ENCODE measurements around the gene SSR3. TPM values are rescaled to one million over a fixed set of nuclear protein-coding genes. Genes with fewer than 3 reads are reported as not detected.

The SSR3 gene
- total RNA-seq, 4 donors from 2014 or later: 27.5 to 72.9 (median 44.4) TPM

DNA sequence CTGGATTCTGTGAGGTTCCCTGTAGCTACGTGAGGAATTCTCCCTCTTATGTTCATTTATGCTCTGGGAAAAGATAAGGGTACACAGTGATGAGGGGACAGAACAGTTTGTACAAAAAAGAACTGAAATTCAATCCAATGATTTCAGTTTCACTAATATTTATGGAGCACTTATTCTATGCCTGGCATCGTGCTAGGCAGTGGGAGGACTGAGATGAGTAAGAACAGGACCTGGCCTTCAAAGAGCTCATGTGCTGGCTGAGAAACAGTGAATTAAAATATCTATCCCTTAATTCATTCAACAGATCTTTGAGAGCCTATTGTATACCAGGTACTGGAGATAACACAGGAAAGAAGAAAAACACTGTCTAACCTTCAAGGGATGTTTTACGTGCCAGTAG, 22.2 kb downstream of the SSR3 start:
- intact Hi-C loops (cut with DNase I; ENCODE audit: low total_unique reads): no loop called here
- no peak for DNase-seq (ENCODE audit: low spot score in 2 of 2)
- H3K4me3 ChIP-seq (ENCODE audit: low read depth, poor library complexity, severe bottlenecking): no peak overlapping the region
- TF ChIP-seq CTCF (IDR thresholded peaks at IDR 0.05): no peak
- TF ChIP-seq POLR2A (IDR thresholded peaks at IDR 0.05): no peak
- 60 to 74% methylated on average over 3 of the region's 3 CpGs for WGBS, 2 donors

- 87 to 95% methylated on average over 5 of the region's 5 CpGs for WGBS, 2 donors
- intact Hi-C loops (cut with DNase I; ENCODE audit: low total_unique reads): no loop called here
- no peak for DNase-seq (ENCODE audit: low spot score in 2 of 2)
Observed at GRCh38 chr3:156530980-156531379, 23.9 kb downstream of the SSR3 start.

GRCh38 chr3:156527060-156527459, 27.9 kb downstream of the SSR3 start:
- no peak for DNase-seq (ENCODE audit: low spot score in 2 of 2)
- WGBS, 2 donors: 36 to 100% methylated on average over 1 of the region's 1 CpG
- TF ChIP-seq POLR2A (IDR thresholded peaks at IDR 0.05): no peak
- no peak for TF ChIP-seq CTCF (IDR thresholded peaks at IDR 0.05)
- intact Hi-C loops (cut with DNase I; ENCODE audit: low total_unique reads): no loop called here
- no peak overlapping the region for H3K4me3 ChIP-seq (ENCODE audit: low read depth, poor library complexity, severe bottlenecking)

More at GRCh38 chr3:156530980-156531379, 23.9 kb downstream of the SSR3 start:
- no peak for TF ChIP-seq POLR2A (IDR thresholded peaks at IDR 0.05)
- no peak for TF ChIP-seq CTCF (IDR thresholded peaks at IDR 0.05)
- no peak overlapping the region for H3K4me3 ChIP-seq (ENCODE audit: low read depth, poor library complexity, severe bottlenecking)

DNA sequence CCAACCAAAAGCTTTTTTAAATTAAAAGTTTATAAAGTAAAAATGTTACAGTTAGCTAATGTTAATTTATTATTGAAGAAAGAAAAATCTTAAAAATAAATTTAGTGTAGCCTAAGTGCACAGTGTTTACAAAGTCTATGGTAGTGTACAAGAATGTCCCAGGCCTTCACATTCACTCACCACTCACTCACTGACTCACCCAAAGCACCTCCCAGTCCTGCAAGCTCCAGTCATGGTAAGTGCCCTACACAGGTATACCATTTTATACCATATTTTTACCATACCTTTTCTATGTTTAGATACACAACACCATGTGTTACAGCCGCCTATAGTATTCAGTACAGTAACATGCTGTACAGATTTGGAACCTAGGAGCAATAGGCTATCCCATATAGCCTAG, 29.1 kb downstream of the SSR3 start:
- 100% methylated on average over 1 of the region's 1 CpG for WGBS, 2 donors
- intact Hi-C loops (cut with DNase I; ENCODE audit: low total_unique reads): no loop called here
- H3K4me3 ChIP-seq (ENCODE audit: low read depth, poor library complexity, severe bottlenecking): no peak overlapping the region
- TF ChIP-seq CTCF (IDR thresholded peaks at IDR 0.05) (no peak), POLR2A (IDR thresholded peaks at IDR 0.05) (no peak)
- no peak for DNase-seq (ENCODE audit: low spot score in 2 of 2)

DNA sequence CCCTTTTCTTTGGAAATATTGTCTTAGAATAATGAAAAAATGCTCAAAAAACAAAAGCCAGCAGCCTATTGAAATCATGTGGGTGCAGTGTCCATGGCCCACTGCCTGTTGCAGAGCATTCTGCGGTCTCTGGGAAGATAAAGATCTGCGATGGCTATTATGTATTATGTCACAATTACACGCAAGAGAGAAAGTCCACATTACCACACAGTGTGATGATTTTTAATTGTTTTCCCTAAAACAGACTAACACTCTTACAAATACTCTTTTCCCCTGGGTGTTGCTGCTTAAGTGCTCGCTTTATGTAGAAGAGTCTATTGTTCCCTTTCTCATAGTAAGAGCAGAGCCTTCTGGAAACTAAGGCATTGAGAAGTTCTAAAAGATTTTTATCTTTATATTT, 32.2 kb downstream of the SSR3 start:
- no peak for DNase-seq (ENCODE audit: low spot score in 2 of 2)
- TF ChIP-seq POLR2A (IDR thresholded peaks at IDR 0.05) (no peak), CTCF (IDR thresholded peaks at IDR 0.05) (no peak)
- no peak overlapping the region for H3K4me3 ChIP-seq (ENCODE audit: low read depth, poor library complexity, severe bottlenecking)
- WGBS, 2 donors: 91% methylated on average over 4 of the region's 4 CpGs
- intact Hi-C loops (cut with DNase I; ENCODE audit: low total_unique reads): no loop called here

DNA sequence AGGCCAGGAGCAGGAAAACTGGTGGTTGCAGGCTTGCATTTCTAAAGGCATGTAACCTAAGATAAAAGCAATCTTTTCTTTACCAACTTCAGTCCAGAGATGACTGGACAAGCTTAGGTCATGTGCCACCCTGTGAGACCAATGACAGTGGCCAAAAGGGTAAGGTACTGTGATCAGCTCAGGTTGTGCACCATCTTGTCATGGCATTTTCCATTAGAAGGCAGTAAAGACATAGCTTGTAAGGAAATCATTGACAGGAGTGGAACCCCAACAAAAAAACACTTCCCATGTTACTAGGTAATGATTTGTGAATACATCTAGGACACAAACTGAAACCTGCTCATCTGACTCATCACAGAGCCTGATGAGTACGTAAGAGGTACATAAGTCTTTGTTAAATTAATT, 35.2 kb downstream of the SSR3 start:
- no peak for TF ChIP-seq CTCF (IDR thresholded peaks at IDR 0.05)
- no peak for TF ChIP-seq POLR2A (IDR thresholded peaks at IDR 0.05)
- DNase-seq (ENCODE audit: low spot score in 2 of 2): no peak
- H3K4me3 ChIP-seq (ENCODE audit: low read depth, poor library complexity, severe bottlenecking): no peak overlapping the region
- 80 to 91% methylated on average over 1 of the region's 1 CpG for WGBS, 2 donors
- intact Hi-C loops (cut with DNase I; ENCODE audit: low total_unique reads): no loop called here

Data from lower leg skin (tissue), 4 donors.